ENCODE results near the gene SLC25A25.

SLC25A25 gene

GRCh38 chr9:128155736-128156500 lies 87.9 kb downstream of the SLC25A25 start:
- Mint-ChIP-seq H3K4me1 (peaks cover 12% of the 10 kb centered on the region), H3K27ac (peak overlapping the region in 1 of 2 donors; percentile 21), H3K27me3 (no peaks in the 10 kb centered on the region), H3K9me3 (no peaks in the 10 kb centered on the region), H3K4me3 (no peak overlapping the region)
- DNase-seq = no peak
- ATAC-seq = no peak

All from stimulated activated naive CD8-positive, alpha-beta T cell treated with anti-CD3 and anti-CD28 coated beads, Interleukin-15, amount 100 ng/mL, for 72 hours (primary cell).